ENCODE measurements around the gene TMEM87B. TPM values are rescaled to one million over a fixed set of nuclear protein-coding genes. Genes with fewer than 3 reads are reported as not detected.
A peak's percentile ranks its signal among the peaks of the same experiment; 100 is the strongest.

Gene TMEM87B
- total RNA-seq, 1 experiment from 2014 or later, result 21.9 TPM

DNA sequence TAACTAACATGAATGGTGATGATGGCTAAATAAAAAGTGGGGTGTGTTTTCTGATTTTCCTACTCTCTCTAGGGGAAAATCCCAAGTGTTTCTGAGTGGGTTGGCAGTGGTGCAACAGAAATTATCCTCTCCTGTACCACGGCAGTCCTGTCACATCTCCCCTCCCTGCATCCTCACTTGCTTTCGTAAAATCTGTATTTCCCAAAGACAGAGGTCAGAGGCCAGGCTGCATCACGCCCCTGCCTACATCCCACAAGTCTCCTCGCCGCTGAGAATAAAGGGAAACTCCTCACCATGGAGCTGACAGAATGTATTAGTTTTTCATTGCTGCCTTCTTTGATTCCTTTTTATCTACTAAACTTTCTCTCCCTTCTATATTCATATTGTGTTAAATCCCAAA, 96.2 kb downstream of the TMEM87B start:
- DNase-seq (ENCODE audit: low read depth), result no peak

DNA sequence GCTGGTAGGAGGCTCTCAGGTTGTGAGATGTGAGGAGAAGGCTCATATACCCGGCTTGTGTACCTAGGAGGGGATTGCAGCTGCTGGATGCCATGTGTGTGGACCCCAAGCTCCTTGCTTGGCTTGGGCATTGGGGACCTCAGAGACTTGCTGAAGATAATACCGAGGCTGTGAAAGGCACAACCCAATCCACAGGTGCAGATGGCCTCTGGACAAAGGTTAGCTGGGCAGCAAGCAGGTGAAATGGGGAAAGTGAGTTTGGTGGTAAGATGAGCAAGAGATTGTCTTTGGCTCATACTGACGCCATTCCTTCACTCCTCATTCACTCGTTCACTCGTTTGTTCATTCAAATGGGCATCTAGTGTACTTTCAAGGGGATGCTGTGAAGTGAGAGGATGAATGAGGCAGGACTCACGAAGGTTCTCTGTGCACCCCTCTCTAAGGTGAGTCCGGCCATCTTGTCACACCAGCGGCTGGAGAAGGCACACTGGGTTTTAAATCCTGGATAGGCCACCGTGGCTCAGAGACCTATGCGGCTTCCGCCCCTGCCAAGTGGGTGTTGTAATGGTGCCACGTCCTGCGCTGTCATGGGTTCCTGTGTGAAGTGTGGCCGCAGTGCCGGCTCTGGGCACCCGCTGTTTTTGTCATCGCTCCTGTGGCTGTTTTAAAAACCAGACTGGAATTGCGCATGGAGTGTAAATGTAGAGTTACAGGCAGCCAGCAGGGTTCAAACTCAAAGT, 96.8 kb downstream of the TMEM87B start:
- DNase-seq (ENCODE audit: low read depth), result no peak

DNA sequence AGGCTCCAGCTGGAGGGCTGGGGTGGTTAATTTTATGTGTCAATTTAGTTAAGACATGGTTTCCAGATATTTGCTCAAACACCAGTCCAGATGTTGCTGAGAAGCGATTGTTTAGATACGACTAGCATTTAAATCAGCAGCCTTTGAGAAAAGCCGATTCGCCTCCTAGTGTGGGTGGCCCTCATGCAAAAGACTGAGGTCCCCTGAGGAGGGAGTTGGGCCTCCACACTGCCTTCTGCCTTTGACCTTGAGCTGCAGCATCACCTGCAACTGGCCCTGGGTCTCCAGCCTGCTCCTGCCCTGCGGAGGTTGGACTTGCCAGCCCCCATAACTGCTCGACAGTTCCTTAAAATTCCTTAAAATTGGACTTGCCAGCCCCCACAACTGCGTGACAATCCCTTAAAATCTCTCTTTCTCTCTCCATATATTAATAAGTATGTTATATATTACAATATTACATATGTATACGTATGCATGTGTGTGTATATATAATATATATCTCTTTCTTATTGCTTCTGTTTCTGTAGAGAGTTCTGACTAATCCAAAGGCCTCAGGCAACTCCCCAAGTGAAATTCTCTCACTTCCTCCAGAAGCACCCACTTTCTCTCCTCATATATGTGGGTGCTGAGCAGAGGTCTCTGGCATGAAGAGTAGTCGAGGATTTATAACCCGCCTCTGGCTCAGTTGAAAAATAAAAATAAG, 97.6 kb downstream of the TMEM87B start:
- no peak for DNase-seq (ENCODE audit: low read depth)

DNA sequence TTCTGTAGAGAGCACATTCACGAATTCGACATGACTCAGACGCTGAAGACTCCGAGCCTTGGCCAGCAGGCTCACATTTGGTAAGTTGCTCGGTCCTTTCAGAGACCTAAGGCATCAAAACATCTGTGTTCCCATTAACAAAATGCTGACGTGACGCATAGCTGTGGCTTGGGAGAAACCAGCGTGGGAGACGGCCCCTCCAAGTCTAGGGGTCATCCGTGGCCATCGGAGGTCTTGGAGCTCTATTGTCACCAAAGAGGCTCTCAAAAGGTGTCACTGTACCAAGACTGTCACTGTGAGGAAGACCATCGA, 98.1 kb downstream of the TMEM87B start:
- DNase-seq (ENCODE audit: low read depth), result no peak

DNA sequence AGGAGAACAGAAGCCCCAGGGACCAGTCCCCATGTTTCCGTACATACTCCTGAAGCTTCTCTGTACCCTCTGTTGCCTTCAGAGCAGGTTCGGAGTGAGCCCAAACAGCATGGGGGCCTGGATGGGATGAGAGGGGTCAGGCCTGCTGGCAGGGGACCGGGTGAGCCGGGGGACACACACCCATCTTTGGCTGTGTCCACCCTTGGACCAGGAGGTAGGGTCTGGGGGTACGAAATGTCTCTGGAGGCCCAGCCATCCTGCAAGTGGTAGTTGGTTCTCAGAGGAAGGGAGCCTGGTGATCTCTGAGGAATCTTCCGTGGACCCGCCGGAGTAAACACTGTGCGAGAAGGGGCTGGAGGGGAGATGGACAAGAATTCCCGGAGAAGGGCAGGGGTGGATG, 98.4 kb downstream of the TMEM87B start:
- no peak for DNase-seq (ENCODE audit: low read depth)

DNA sequence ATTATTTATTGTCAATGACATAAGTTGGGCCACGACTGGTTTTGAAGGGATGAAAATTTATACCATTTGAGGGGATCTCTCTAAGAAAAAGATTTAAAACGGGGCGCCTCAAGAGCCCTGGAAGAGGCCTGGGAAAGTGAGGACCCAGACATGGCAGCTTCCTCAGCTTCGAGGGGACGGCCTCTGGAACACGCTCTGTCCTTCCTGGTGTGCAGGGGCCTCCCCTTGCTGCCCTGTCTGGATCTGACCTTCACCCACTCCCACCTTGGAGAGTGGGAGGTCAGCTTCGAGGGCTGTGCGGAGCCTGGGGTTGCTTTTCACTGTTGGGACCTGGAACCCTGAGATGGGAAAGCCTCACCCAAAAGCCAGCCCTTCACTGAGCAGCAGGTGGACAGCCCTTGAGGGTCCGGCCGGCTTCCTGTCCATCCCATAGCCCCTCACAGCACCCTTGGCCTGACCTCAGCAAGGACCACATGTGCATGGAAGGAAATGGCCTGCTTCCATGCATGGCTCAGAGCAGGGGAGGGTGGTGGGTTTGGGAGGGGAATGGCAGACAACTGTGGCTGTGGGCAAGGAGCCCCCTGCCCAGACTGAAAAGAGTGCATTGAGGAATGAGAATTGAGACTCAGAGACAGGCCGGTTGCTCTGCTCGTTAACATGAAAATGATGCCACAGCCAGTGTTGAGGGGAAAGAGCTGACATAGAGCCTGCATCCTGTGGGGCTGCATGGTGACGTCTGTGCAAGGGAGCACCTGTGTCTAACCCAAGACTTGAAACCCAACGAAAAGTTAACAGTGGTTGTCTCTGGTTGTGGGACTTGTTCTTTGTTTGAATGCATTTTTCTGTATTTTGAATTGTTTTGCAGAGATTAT, 99.4 kb downstream of the TMEM87B start:
- no peak for DNase-seq (ENCODE audit: low read depth)

DNA sequence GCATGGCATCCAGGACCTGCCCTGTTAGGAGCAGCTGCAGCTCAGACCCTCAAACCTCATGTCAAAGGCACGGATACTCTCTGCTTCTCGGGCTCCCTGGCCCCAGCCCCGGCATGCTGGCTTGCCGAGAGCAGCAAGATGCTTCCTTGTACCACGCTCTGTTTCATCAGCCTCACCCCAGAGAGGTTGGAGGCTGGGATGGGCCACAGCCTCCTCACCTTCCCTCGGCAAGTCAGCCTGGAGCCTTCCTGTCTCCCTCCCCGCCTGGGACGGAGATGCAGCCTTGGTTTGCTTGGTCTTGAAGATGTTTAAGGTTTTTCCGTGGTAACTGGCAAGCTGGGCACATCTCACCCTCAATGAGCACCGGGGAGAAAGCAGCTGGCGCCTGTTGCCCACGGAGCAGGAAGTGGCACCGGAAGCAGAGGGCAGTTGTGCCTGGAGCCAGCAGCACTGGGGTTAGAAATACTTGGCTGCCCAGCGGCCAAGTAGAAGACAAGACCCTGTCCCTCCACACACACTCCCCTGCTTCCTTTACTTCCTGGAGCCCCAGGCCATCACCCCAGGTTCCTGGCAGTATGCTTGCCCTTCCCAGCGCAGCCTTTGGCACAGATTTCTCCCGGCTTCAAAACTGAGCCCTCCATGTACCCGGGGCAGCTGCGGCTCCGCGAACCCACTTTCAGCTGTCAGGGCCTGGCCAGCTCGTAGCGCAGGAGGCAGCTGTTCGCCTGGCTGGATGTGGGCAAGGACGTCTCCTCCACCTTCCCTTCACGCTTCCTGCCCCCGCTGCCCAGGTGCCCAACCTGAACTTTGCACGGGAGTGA, 100.5 kb downstream of the TMEM87B start:
- DNase-seq (ENCODE audit: low read depth), result no peak

DNA sequence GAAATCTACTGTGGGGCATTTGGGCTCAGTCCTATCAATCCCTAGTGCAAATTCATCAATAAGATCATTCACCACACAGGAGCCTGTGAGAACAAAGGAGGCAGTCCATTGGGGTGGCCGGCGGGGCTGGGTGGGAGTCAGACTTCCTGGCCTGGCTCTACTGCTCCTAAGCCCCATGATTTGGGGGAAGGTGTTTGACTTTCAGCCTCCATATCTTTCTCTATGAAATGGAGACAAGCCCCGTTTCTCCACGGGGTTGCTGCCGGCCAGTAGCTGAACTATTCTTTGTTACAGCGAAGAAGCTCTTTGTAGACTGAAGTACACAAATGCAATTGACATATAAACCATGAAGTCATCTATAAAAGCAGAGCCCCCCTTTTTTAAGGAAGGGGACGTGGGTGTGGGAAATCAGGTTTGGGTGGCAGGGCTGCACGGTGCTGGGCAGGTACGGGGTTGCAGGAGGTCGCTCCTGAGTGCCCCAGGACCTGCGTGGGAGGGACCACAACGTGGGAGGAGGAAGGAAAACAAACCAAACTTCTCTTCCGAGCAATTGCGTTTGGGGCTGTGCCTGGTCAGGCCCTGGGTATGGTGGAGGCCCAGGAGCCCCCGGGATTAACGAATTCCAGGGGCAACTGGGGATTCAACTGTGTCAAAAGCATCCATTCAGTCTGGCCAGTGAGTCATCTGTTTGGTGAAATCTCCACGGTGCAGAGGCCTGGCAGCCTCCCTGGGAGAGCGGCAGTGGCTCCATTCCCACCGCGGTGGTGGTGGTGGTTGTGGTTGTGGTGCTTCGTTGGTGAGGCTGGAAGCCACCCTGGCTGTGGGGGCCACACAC, 101.3 kb downstream of the TMEM87B start:
- DNase-seq (ENCODE audit: low read depth), result peak; percentile 85

DNA sequence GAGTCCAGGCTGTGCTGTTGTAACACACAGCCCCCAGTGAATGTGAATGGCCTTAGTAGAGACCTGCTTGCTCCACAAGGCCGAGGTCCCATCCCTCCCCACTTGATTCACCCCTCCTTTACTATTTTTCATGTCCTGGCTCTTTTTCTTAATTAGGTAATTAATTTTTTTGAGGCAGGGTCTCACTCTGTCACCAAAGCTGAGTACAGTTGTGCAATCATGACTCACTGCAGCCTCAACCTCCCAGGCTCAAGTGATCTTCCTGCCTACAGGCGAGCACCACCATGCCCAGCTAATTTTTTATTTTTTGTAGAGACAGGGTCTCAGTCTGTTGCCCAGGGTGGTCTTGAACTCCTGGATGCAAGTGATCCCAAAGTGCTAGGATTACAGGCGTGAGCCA, 102.4 kb downstream of the TMEM87B start:
- no peak for DNase-seq (ENCODE audit: low read depth)

DNA sequence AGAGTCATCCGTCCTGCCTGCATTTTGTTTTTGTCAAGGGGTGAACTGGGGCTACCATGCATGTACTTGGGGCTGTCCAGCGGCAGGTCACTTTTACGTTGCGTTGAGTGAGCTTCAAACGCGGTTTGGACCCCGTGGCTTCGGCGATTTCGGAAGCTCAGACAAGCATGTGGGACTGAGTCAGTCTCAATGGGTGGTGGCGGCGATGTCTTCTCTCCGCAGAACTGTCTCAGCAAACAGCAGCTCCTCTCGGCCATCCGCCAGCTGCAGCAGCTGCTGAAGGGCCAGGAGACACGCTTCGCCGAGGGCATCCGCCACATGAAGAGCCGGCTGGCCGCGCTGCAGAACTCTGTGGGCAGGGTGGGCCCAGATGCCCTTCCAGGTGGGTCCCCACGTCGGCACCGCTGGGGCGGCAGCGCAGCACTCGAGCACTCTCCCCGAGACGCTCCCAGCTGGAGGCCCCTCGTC, 104.4 kb downstream of the TMEM87B start:
- DNase-seq (ENCODE audit: low read depth), result no peak

DNA sequence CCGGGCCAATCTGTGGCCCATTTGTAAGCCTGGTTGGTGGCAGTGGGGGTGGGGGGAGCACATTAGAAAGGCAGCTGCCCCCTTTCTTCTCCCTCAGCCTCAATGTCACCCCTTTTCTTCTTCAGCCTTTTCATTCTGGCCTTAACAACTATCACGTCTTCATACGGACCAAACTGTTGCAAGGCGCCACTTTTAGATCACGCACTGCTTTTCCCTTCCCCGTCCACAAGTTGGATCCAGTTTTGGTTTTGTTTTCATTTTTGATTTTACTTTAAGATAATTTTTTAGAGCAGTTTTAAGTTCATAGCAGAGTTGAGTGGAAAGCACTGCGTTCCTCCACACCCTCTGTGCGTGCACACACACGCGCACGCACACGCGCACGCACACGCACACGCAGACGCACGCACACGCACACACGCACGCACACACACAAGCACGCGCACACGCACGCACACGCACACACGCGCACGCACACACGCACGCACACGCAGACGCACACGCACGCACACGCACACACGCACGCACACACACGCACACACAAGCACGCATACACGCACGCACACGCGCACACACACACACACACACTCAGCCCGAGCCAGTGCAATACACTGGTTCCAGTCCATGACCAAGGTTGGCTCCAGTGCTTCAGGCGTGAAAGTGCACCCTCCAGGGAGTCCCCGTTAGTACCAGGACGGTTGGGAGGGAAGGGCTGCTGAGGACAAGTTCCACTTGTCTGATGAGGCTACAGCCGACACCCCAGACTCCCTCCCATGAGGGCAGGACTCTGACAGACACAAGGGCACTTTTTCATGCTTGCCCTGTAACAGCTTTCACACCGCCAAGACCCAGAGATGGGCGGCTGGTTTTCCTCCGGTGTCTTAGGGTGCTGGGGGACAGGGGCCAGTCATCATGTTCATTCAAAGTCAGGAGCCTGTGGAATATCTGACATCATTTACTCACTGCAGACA, 105.5 kb downstream of the TMEM87B start:
- no peak for DNase-seq (ENCODE audit: low read depth)

DNA sequence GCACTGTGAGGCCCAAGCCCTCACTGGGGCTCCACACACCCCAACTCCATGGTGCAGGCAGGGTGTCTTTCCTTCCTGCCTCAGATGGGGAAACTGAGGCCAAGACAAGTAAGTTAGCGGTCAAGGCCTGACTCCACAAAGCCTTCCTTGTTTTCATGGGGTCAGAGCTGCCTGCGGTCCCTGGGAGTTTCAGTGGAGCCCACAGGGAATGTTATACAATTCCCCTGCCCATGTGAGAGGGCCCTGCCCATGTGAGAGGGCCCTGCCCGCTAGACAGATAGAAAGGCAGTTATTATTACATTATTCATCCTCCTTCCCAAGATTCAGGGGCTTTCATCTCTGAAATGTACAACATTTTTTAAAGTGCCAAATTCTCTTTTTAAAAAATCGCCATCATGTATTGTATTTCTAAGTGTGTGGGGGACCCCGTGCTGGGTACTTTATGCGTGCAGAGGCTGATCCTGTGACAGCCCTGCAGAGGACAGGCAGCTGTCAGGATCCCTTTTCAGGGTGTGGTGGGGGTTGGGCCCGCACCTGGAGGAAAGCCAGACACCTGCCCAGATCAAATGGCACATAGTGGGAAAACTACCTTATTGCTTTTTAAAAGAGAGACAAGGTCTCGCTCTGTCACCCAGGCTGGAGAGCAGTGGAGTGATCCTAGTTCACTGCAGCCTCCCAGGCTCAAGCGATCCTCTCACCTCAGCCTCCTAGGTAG, 106.5 kb downstream of the TMEM87B start:
- DNase-seq (ENCODE audit: low read depth), result no peak

DNA sequence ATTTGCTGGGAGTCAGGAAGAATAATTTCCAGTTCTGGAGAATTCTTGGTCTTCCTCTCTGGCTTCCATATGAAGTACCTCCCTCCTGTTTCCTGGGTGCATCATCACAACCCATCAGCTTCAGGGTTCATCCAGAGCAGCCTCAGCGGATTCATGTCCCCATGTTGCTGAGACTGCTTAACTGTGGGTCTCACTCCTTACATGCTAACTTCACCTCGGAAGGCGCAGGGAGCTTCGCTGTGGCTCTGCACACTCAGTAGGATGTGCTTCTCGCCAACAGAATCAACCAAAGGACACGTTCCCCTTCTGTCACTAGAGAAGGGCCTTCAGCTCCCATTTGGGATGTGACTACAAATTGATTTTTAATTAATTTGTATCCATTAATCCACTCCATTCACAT, 107.3 kb downstream of the TMEM87B start:
- no peak for DNase-seq (ENCODE audit: low read depth)

DNA sequence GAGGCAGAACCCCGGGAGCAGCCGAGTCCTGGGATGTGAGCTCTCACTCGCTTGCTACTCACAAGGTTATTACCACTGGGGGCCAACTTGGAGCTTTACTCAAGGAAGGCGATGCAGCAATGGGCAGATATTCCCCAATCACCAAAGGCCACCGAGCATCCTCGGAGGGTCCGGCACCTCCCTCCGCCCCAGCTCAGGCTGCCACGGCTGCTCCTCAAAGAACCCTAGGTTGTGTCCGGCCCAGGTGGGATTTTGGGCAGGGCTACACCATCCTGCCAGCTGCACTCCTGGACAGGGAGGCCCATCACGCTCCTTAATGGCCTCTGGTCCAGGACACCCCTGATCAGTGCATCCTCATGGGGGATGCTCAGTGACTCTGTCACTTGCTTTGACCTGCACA, 107.9 kb downstream of the TMEM87B start:
- no peak for DNase-seq (ENCODE audit: low read depth)

DNA sequence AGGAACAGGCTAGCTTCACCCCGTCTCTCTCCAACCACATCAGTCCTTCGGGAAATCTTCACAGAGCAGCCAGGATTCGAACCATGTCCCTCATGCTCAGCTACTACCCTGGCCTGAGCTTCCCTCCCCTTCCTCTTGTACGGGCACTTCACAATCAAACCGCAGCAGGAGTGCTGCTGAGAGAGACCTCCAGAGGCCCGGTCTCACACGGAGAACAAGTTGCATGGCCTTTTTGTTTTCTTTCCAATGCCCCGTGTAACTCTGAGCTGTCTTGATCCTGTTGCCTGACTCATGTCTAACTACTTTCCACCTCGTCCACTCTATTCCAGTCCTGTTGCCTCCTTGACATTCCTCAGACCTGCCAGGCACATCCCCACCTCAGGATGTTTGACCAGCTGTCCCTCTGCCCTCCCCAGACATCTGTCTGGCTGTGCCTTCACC, 108.5 kb downstream of the TMEM87B start:
- DNase-seq (ENCODE audit: low read depth), result no peak

DNA sequence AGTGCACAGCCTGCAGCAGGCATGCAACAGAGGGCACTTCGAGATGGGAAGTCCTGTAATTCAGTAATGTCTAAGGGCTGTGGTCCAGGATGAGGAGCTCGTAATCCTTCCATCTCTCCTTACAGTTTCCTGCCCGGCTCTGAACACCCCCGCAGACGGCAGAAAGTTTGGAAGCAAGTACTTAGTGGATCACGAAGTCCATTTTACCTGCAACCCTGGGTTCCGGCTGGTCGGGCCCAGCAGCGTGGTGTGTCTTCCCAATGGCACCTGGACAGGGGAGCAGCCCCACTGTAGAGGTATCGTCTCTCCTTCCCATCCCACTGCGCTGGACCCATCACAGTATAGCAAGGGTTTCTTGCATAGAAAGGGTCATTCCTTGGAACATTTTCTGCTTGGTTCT, 109.8 kb downstream of the TMEM87B start:
- no peak for DNase-seq (ENCODE audit: low read depth)

DNA sequence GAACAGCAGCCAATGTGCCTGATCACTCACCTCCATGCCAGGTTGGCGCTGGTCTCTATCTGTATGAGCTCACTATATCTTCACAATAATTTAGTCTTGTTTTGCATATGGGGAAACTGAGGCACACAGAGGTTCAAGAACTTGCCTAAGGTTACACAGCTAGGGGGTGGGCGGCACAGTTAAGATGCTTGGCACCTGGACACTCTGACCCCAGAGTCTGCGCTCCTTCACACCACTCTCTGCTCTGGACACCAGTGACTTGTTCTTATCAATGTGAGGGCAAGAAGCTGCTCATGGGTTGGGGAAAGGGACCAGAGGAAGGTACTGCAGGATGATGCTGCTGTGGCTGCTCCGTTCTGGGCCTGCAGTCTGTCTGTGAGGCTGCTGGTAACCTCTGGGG, 110.2 kb downstream of the TMEM87B start:
- DNase-seq (ENCODE audit: low read depth), result no peak

DNA sequence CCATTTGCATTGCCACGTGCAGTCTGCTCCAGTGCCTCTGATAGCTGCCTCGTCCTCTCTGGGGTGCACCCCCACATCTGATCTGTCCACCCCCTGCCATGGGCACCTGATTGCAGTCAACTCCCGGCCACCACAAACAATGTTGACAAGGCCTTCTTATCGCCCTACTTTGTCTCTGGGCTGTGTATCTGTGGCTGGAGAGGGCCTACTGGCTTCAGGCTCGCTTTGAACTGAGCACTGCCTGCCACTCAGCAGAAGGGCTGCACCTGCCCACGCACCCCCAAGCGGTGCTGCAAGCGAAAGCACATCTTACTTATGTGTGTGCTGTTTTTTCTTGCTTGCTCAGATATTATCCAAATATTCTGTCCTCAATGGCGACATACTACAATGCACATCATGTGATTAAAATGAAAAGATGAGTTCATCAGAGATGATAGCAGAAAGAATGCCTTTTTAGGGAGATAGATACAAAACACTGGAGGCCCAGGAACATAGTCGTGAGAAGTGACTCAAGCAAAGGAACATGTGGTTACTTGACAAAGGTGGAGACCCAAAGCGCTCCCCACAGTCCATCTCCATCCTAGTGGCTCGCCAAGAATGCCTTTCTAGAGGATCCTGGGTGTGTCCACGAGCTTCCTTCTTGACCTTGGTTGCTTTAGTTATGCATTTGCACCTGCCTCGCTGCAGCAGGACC, 111.9 kb downstream of the TMEM87B start:
- DNase-seq (ENCODE audit: low read depth), result no peak
